ENCODE measurements around the gene SHROOM4.
A peak's percentile ranks its signal among the peaks of the same experiment; 100 is the strongest.

Gene SHROOM4

GRCh38 chrX:50609796-50610195, 204.2 kb downstream of the SHROOM4 start:
- no peak for DNase-seq

DNA sequence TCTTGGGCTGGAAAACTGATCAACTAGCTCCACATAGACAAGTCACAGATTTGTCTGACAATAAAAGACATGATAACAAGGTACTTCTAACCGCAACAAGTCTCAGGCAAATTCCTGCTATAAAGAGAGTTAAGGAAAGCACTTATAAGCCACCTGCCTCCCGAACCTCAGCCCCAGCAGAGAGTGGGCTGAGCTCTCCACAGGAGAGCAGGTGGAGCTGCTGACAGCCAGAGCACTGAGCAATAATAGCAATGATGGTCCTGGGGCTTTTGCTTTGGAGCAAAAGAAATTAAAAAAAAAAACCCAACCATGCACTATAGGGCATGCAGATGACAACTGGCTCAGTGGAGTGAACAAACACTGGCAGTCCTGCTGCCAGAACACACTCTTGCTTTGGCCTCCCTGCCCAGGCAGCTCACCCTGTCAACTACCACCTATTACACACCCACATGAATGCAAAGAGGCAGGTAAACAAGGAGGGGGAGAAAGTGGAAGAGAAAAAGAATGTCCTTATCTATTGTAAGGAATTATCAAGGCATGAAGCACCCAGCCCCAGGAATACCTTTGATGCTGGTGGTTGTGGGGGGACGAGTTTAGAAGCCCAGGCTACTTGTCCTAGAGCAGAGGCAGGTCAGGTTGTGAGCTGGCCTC, 207.6 kb downstream of the SHROOM4 start:
- DNase-seq = no peak

DNA sequence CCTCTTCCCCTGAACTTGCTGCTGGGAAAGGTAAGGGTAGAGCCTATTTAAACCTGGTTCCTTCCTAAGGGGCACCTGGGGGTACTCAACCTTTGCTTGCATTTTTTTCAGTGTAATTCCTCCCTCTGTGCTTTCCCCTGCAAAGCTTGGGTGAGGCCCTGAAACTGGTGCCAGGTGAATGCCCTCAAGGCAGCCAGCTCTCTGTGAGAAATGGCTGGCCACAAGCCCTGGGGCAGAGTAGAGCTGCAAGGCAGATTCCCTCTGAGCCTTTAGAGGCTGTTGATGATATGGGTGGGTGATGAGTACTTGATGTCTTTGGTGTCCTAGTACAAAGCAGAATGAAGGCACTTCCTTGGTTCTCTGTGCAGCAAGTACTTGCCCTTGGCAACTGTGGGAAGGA, 217.9 kb downstream of the SHROOM4 start:
- DNase-seq = no peak

GRCh38 chrX:50594788-50595187, 219.2 kb downstream of the SHROOM4 start:
- DNase-seq = no peak

- DNase-seq = no peak
Observed at GRCh38 chrX:50586980-50587379, 227.0 kb downstream of the SHROOM4 start.

- no peak for DNase-seq
Observed at GRCh38 chrX:50586407-50586806, 227.6 kb downstream of the SHROOM4 start.

DNA sequence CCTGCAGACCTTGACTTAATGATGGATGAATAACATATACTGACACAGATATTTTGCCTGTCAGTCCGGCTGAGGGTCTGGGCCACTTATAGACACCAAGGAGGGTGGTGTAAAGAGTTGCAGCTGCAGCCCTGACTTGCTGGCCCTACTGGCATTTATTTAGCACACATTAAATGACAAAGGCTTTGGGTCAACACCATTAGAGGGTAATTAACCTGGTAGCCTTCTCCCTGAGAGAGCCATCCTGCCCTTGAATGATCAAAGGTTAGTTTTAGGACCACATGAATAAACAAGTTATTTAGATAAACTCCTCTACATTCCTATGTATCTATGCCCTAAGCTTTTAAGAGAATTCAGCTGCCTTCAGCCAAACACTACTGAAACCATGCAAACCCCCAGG, 232.6 kb downstream of the SHROOM4 start:
- no peak for DNase-seq

GRCh38 chrX:50579955-50580354, 234.0 kb downstream of the SHROOM4 start:
- DNase-seq = peak; percentile 17

- DNase-seq = no peak
Observed at GRCh38 chrX:50577326-50577725, 236.7 kb downstream of the SHROOM4 start.

- DNase-seq = no peak
Observed at GRCh38 chrX:50567636-50568035, 246.4 kb downstream of the SHROOM4 start.

DNA sequence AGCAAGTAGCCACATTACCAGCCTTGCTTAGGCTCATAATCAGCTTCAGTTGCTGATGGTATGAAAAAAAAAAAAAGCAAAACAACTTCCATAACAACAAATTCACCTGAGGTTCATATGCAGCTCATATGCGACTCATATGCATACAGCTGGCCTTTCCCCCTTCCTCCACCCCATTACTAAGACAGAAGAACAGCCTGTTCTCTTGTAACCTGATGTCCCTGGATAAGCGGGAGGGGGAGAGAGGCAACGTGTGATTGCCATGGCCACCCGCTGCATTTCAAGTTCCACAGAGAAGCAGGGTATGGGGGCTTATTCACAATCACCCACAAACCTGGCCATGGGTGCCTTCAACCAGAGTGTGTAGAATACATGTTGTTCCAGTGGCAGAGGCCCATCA, 248.3 kb downstream of the SHROOM4 start:
- DNase-seq = no peak
